Measurements from ENCODE around the gene USP47. TPM values are rescaled to one million over a fixed set of nuclear protein-coding genes. Genes with fewer than 3 reads are reported as not detected.
A peak's percentile ranks its signal among the peaks of the same experiment; 100 is the strongest.

USP47 gene
- polyA plus RNA-seq, 3 donors from 2014 or later: 36.3 to 72.4 (median 43.5) TPM

- no peak overlapping the region for H3K4me3 Mint-ChIP-seq
- DNase-seq: no peak
Measured at GRCh38 chr11:11843642-11844041, 1.9 kb downstream of the USP47 start.

GRCh38 chr11:11844272-11844671 lies 2.5 kb downstream of the USP47 start:
- Mint-ChIP-seq H3K27ac (no peak overlapping the region), H3K4me1 (peaks cover 14 to 27% of the 10 kb centered on the region in 2 donors), H3K9me3 (no peaks in the 10 kb centered on the region), H3K36me3 (no peaks in the 10 kb centered on the region), H3K27me3 (ENCODE audit: low read depth in 3 of 3) (peaks cover 7 to 10% (median 9%) of the 10 kb centered on the region in 3 donors), H3K4me3 (no peak overlapping the region)
- no peak for DNase-seq

More at GRCh38 chr11:11843642-11844041, 1.9 kb downstream of the USP47 start:
- Mint-ChIP-seq H3K36me3 (no peaks in the 10 kb centered on the region), H3K9me3 (no peaks in the 10 kb centered on the region), H3K4me1 (peaks cover 8 to 21% of the 10 kb centered on the region in 2 donors), H3K27ac (no peak overlapping the region), H3K27me3 (ENCODE audit: low read depth in 3 of 3) (peaks cover 7% of the 10 kb centered on the region in 3 donors)

GRCh38 chr11:11845071-11845470 lies 3.3 kb downstream of the USP47 start:
- H3K4me1 Mint-ChIP-seq: peaks cover 22 to 35% of the 10 kb centered on the region in 2 donors
- H3K27me3 Mint-ChIP-seq (ENCODE audit: low read depth in 3 of 3): peaks cover 7 to 11% (median 11%) of the 10 kb centered on the region in 3 donors
- H3K9me3 Mint-ChIP-seq: no peaks in the 10 kb centered on the region
- no peak overlapping the region for H3K4me3 Mint-ChIP-seq
- DNase-seq: no peak
- no peak overlapping the region for H3K27ac Mint-ChIP-seq
- H3K36me3 Mint-ChIP-seq: no peaks in the 10 kb centered on the region

GRCh38 chr11:11845551-11845950 lies 3.8 kb downstream of the USP47 start:
- no peaks in the 10 kb centered on the region for H3K36me3 Mint-ChIP-seq
- H3K9me3 Mint-ChIP-seq: no peaks in the 10 kb centered on the region
- no peak overlapping the region for H3K4me3 Mint-ChIP-seq
- H3K27ac Mint-ChIP-seq: peak overlapping the region in 1 of 6 donors; percentile 70
- H3K27me3 Mint-ChIP-seq (ENCODE audit: low read depth in 3 of 3): peaks cover 7 to 11% (median 11%) of the 10 kb centered on the region in 3 donors
- DNase-seq: no peak
- peaks cover 27 to 39% of the 10 kb centered on the region in 2 donors for H3K4me1 Mint-ChIP-seq

- Mint-ChIP-seq H3K27me3 (ENCODE audit: low read depth in 3 of 3) (peaks cover 0 to 5% (median 4%) of the 10 kb centered on the region in 3 donors), H3K27ac (peak overlapping the region in 5 of 6 donors; percentile 64 to 79 (median 71)), H3K4me3 (peak overlapping the region in 1 of 5 donors; percentile 22), H3K4me1 (peaks cover 36 to 43% of the 10 kb centered on the region in 2 donors), H3K9me3 (no peaks in the 10 kb centered on the region), H3K36me3 (no peaks in the 10 kb centered on the region)
- DNase-seq: no peak
Measured at GRCh38 chr11:11847082-11847481, 5.3 kb downstream of the USP47 start.

GRCh38 chr11:11848891-11849746 lies 7.3 kb downstream of the USP47 start:
- DNase-seq: peak; percentile 66 to 70 (median 68)
- H3K27ac Mint-ChIP-seq: peak overlapping the region; percentile 35 to 77 (median 55)
- H3K36me3 Mint-ChIP-seq: no peaks in the 10 kb centered on the region
- no peaks in the 10 kb centered on the region for H3K9me3 Mint-ChIP-seq
- H3K27me3 Mint-ChIP-seq (ENCODE audit: low read depth in 3 of 3): peaks cover 0 to 5% (median 4%) of the 10 kb centered on the region in 3 donors
- peaks cover 54 to 57% of the 10 kb centered on the region in 2 donors for H3K4me1 Mint-ChIP-seq
- peak overlapping the region in 4 of 5 donors; percentile 15 to 34 (median 27) for H3K4me3 Mint-ChIP-seq

- peak overlapping the region in 3 of 6 donors; percentile 8 to 53 (median 35) for H3K27ac Mint-ChIP-seq
- no peak for DNase-seq
Measured at GRCh38 chr11:11850668-11851067, 8.9 kb downstream of the USP47 start.

GRCh38 chr11:11856638-11857037 lies 14.9 kb downstream of the USP47 start:
- Mint-ChIP-seq H3K4me1 (peaks cover 76 to 95% of the 10 kb centered on the region in 2 donors), H3K4me3 (peak overlapping the region; percentile 46 to 73 (median 54)), H3K27me3 (ENCODE audit: low read depth in 3 of 3) (peaks cover 0 to 2% (median 0%) of the 10 kb centered on the region in 3 donors), H3K9me3 (no peaks in the 10 kb centered on the region), H3K36me3 (no peaks in the 10 kb centered on the region), H3K27ac (peak overlapping the region; percentile 60 to 85 (median 78))
- peak; percentile 36 to 51 (median 44) for DNase-seq

More at GRCh38 chr11:11850668-11851067, 8.9 kb downstream of the USP47 start:
- H3K4me3 Mint-ChIP-seq: no peak overlapping the region
- no peaks in the 10 kb centered on the region for H3K9me3 Mint-ChIP-seq
- H3K36me3 Mint-ChIP-seq: no peaks in the 10 kb centered on the region
- H3K27me3 Mint-ChIP-seq (ENCODE audit: low read depth in 3 of 3): peaks cover 0 to 5% (median 4%) of the 10 kb centered on the region in 3 donors
- H3K4me1 Mint-ChIP-seq: peaks cover 66 to 69% of the 10 kb centered on the region in 2 donors

GRCh38 chr11:11857769-11858168 lies 16.0 kb downstream of the USP47 start:
- peaks cover 73 to 93% of the 10 kb centered on the region in 2 donors for H3K4me1 Mint-ChIP-seq
- no peaks in the 10 kb centered on the region for H3K9me3 Mint-ChIP-seq
- H3K27ac Mint-ChIP-seq: peak overlapping the region; percentile 67 to 91 (median 86)
- H3K4me3 Mint-ChIP-seq: peak overlapping the region; percentile 64 to 83 (median 74)
- H3K27me3 Mint-ChIP-seq (ENCODE audit: low read depth in 3 of 3): peaks cover 0 to 2% (median 0%) of the 10 kb centered on the region in 3 donors
- peak; percentile 37 to 45 (median 44) for DNase-seq
- H3K36me3 Mint-ChIP-seq: no peaks in the 10 kb centered on the region

GRCh38 chr11:11858676-11859075 lies 16.9 kb downstream of the USP47 start:
- Mint-ChIP-seq H3K4me3 (peak overlapping the region; percentile 64 to 83 (median 74)), H3K9me3 (no peaks in the 10 kb centered on the region), H3K27me3 (ENCODE audit: low read depth in 3 of 3) (peaks cover 0 to 2% (median 0%) of the 10 kb centered on the region in 3 donors), H3K27ac (peak overlapping the region; percentile 67 to 91 (median 86)), H3K4me1 (peaks cover 65 to 89% of the 10 kb centered on the region in 2 donors), H3K36me3 (no peaks in the 10 kb centered on the region)
- no peak for DNase-seq

GRCh38 chr11:11860103-11860979 lies 18.6 kb downstream of the USP47 start:
- no peaks in the 10 kb centered on the region for H3K36me3 Mint-ChIP-seq
- H3K27ac Mint-ChIP-seq: peak overlapping the region; percentile 48 to 68 (median 66)
- H3K27me3 Mint-ChIP-seq (ENCODE audit: low read depth in 3 of 3): peaks cover 0 to 3% (median 0%) of the 10 kb centered on the region in 3 donors
- DNase-seq: no peak
- no peaks in the 10 kb centered on the region for H3K9me3 Mint-ChIP-seq
- H3K4me3 Mint-ChIP-seq: peak overlapping the region in 2 of 5 donors; percentile 20 to 60
- H3K4me1 Mint-ChIP-seq: peaks cover 66 to 91% of the 10 kb centered on the region in 2 donors

- Mint-ChIP-seq H3K27ac (no peak overlapping the region), H3K4me1 (peaks cover 67 to 91% of the 10 kb centered on the region in 2 donors), H3K27me3 (ENCODE audit: low read depth in 3 of 3) (peaks cover 0 to 4% (median 0%) of the 10 kb centered on the region in 3 donors), H3K4me3 (no peak overlapping the region), H3K9me3 (no peaks in the 10 kb centered on the region), H3K36me3 (peaks cover 0 to 3% (median 0%) of the 10 kb centered on the region in 3 donors)
- no peak for DNase-seq
Measured at GRCh38 chr11:11862999-11863398, 21.2 kb downstream of the USP47 start.

GRCh38 chr11:11864332-11864731 lies 22.6 kb downstream of the USP47 start:
- H3K36me3 Mint-ChIP-seq: peaks cover 0 to 6% (median 0%) of the 10 kb centered on the region in 3 donors
- H3K4me1 Mint-ChIP-seq: peaks cover 65 to 91% of the 10 kb centered on the region in 2 donors
- H3K27me3 Mint-ChIP-seq (ENCODE audit: low read depth in 3 of 3): peaks cover 0 to 2% (median 0%) of the 10 kb centered on the region in 3 donors
- peak overlapping the region in 1 of 5 donors; percentile 15 for H3K4me3 Mint-ChIP-seq
- no peak for DNase-seq
- H3K9me3 Mint-ChIP-seq: no peaks in the 10 kb centered on the region
- peak overlapping the region in 5 of 6 donors; percentile 1 to 74 (median 61) for H3K27ac Mint-ChIP-seq

Data from immature natural killer cell (primary cell).